ENCODE measurements around the gene CCDC78. TPM values are rescaled to one million over a fixed set of nuclear protein-coding genes. Genes with fewer than 3 reads are reported as not detected.
"Not testable (repeated sequence)": the region's sequence is repeated elsewhere in the genome, so short reads cannot be mapped to it uniquely, and the experiment has no call there.

Gene CCDC78
- total and polyA plus RNA-seq, 5 donors from 2014 or later = 0.37 to 2.5 (median 0.45) TPM

DNA sequence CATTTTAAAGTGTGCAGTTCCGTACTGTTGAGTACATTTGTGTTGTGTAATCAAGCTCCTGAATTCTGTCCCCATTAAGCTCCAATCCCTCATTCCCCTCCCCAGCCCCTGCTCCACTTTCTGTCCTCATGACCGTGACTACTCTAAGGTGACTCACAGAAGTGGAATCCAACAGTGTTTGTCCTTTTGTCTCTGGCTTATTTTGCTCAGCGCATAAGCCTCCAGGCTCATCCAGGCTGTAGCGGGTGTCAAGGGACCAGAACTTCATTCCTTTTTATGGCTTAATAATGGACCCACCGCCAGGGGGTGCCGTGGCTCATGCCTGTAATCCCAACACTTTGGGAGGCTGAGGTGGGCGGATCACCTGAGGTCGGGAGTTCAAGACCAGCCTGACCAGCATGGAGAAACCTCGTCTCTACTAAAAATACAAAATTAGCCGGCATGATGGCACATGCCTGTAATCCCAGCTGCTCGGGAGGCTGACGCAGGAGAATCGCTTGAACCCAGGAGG is 13.4 kb downstream of the CCDC78 start:
- not testable (repeated sequence) for H3K9me3 ChIP-seq (ENCODE audit: control insufficient read depth in 2 of 2, low read length in 2 of 2); H3K27me3 ChIP-seq (ENCODE audit: control insufficient read depth, insufficient read depth, low read length); H3K36me3 ChIP-seq (ENCODE audit: control insufficient read depth, insufficient read depth, low read length); H3K4me3 ChIP-seq (ENCODE audit: low read depth, low read length); H3K27ac ChIP-seq (ENCODE audit: insufficient read depth, low read length, poor library complexity, severe bottlenecking); ATAC-seq (ENCODE audit: low read depth in 2 of 2); H3K36me3 Mint-ChIP-seq; H3K9me3 Mint-ChIP-seq
- Mint-ChIP-seq H3K27ac (peak overlapping the region in 1 of 3 donors; percentile 32), H3K4me1 (peaks cover 0 to 14% (median 2%) of the 10 kb centered on the region in 4 donors), H3K27me3 (peaks cover 32% of the 10 kb centered on the region), H3K4me3 (peak overlapping the region in 3 of 4 donors; percentile 36 to 47 (median 45))
- DNase-seq = peak in 1 of 3 donors; percentile 61
- peaks cover 18% of the 10 kb centered on the region for H3K4me1 ChIP-seq (ENCODE audit: control insufficient read depth, insufficient read depth, low read length, poor library complexity, severe bottlenecking)

DNA sequence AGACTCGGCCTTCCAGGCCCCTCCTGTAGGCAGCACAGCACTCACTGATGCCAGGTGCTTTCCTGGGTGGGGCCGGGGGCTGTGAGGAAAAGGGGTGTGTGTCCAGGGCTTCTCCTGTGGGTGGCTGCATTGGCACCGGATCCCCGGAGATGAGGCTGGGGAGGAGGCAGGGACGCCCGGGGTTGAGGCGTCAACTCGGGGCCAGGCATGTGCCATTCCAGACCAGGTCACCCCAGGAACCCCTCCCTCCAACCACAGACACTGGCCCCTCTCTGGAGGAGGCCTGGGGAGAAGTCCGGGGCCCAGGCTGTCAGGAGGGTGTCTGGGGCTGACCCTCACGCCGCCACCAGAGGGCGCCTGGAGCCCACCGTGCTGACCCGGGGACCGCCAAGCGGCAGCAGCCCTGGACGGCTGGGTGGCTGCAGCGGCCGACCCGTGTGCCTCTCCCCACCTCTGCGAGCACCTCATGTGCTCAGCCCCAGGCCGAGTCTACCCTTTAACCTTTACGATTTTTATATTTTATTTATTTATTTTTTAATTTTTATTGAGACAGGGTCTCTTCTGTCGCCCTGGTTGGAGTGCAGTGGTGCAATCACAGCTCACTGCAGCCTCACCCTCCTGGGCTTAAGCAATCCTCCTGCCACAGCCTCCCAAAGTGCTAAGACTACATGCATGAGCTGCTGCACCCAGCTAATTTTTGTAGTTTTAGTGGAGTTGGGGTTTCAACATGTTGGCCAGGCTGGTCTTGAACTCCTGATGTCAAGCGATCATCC is 14.5 kb downstream of the CCDC78 start:
- ATAC-seq (ENCODE audit: low read depth in 2 of 2) (peak; percentile 51 to 54), DNase-seq (peak; percentile 69 to 76 (median 70))
- H3K36me3 Mint-ChIP-seq = no peaks in the 10 kb centered on the region
- no peak overlapping the region for H3K27ac Mint-ChIP-seq
- Histone ChIP-seq H3K4me3 (ENCODE audit: low read depth, low read length) (no peak overlapping the region), H3K9me3 (ENCODE audit: control insufficient read depth in 2 of 2, low read length in 2 of 2) (no peaks in the 10 kb centered on the region), H3K27ac (ENCODE audit: insufficient read depth, low read length, poor library complexity, severe bottlenecking) (no peak overlapping the region), H3K27me3 (ENCODE audit: control insufficient read depth, insufficient read depth, low read length) (peaks cover 7% of the 10 kb centered on the region), H3K36me3 (ENCODE audit: control insufficient read depth, insufficient read depth, low read length) (no peaks in the 10 kb centered on the region), H3K4me1 (ENCODE audit: control insufficient read depth, insufficient read depth, low read length, poor library complexity, severe bottlenecking) (peaks cover 18% of the 10 kb centered on the region)
- H3K4me3 Mint-ChIP-seq = no peak overlapping the region
- peaks cover 41% of the 10 kb centered on the region for H3K27me3 Mint-ChIP-seq
- no peaks in the 10 kb centered on the region for H3K9me3 Mint-ChIP-seq
- peaks cover 0 to 16% (median 2%) of the 10 kb centered on the region in 4 donors for H3K4me1 Mint-ChIP-seq

DNA sequence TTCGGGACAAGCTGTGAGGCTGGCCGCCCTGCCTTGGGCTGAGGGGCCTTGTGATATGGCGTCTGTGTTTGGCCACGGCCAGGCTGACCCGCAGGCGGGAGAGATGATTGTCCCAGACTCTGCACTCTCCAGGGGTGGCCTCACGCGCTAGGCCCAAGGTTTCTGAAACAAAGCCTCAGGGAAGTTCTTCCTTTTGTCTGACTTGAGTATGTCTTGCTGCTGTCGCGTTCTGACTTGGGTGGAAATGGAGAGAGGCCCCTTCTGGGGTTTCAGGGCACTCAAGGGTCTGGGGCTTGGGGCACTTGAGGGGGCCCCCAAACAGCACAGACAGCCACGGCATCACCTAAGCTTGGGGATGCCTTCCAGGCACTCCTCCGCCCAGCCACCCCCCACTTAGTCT is 15.2 kb downstream of the CCDC78 start:
- H3K27me3 ChIP-seq (ENCODE audit: control insufficient read depth, insufficient read depth, low read length) = peaks cover 7% of the 10 kb centered on the region
- H3K27ac ChIP-seq (ENCODE audit: insufficient read depth, low read length, poor library complexity, severe bottlenecking) = no peak overlapping the region
- DNase-seq (no peak), ATAC-seq (ENCODE audit: low read depth in 2 of 2) (no peak)
- no peak overlapping the region for H3K27ac Mint-ChIP-seq
- peaks cover 0 to 16% (median 2%) of the 10 kb centered on the region in 4 donors for H3K4me1 Mint-ChIP-seq
- no peak overlapping the region for H3K4me3 Mint-ChIP-seq
- H3K36me3 ChIP-seq (ENCODE audit: control insufficient read depth, insufficient read depth, low read length) = no peaks in the 10 kb centered on the region
- peaks cover 42% of the 10 kb centered on the region for H3K27me3 Mint-ChIP-seq
- no peaks in the 10 kb centered on the region for H3K9me3 Mint-ChIP-seq
- H3K4me1 ChIP-seq (ENCODE audit: control insufficient read depth, insufficient read depth, low read length, poor library complexity, severe bottlenecking) = peaks cover 24% of the 10 kb centered on the region
- H3K36me3 Mint-ChIP-seq = no peaks in the 10 kb centered on the region
- H3K4me3 ChIP-seq (ENCODE audit: low read depth, low read length) = no peak overlapping the region
- H3K9me3 ChIP-seq (ENCODE audit: control insufficient read depth in 2 of 2, low read length in 2 of 2) = no peaks in the 10 kb centered on the region

DNA sequence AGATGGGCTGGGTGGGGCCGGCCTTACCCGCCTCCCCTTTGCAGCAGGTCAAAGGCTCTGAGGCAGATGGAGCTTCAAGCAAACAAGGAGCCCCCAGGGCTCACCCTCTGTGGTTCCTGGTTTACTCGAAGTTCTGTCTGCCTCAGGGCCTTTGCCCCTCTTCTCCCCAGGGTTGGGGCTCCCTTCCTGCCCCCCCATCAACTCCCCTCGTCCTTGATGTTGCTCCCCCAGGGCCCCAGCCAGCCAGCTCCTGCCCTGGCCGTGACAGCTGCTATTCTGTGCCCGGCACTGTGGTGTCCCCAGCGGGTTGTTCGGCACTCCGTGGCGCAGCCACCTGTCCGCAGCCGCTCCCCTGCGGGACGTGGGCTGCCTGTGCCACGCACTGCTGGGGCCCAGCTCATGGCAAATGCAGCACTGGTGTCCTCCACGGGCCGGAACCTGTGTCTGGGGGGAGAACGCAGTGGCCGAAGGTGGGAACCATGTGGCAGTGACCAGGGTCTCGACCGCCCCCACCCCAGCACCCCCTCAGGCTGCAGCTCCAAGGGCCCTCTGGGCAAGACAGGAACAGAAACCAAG is 15.7 kb downstream of the CCDC78 start:
- DNase-seq = no peak
- H3K9me3 ChIP-seq (ENCODE audit: control insufficient read depth in 2 of 2, low read length in 2 of 2) = no peaks in the 10 kb centered on the region
- peaks cover 7% of the 10 kb centered on the region for H3K27me3 ChIP-seq (ENCODE audit: control insufficient read depth, insufficient read depth, low read length)
- Mint-ChIP-seq H3K9me3 (no peaks in the 10 kb centered on the region), H3K27me3 (peaks cover 42% of the 10 kb centered on the region), H3K4me1 (peaks cover 0 to 13% (median 2%) of the 10 kb centered on the region in 4 donors), H3K27ac (no peak overlapping the region), H3K4me3 (no peak overlapping the region), H3K36me3 (no peaks in the 10 kb centered on the region)
- no peak overlapping the region for H3K4me3 ChIP-seq (ENCODE audit: low read depth, low read length)
- no peak overlapping the region for H3K27ac ChIP-seq (ENCODE audit: insufficient read depth, low read length, poor library complexity, severe bottlenecking)
- H3K36me3 ChIP-seq (ENCODE audit: control insufficient read depth, insufficient read depth, low read length) = no peaks in the 10 kb centered on the region
- H3K4me1 ChIP-seq (ENCODE audit: control insufficient read depth, insufficient read depth, low read length, poor library complexity, severe bottlenecking) = peaks cover 21% of the 10 kb centered on the region
- no peak for ATAC-seq (ENCODE audit: low read depth in 2 of 2)

DNA sequence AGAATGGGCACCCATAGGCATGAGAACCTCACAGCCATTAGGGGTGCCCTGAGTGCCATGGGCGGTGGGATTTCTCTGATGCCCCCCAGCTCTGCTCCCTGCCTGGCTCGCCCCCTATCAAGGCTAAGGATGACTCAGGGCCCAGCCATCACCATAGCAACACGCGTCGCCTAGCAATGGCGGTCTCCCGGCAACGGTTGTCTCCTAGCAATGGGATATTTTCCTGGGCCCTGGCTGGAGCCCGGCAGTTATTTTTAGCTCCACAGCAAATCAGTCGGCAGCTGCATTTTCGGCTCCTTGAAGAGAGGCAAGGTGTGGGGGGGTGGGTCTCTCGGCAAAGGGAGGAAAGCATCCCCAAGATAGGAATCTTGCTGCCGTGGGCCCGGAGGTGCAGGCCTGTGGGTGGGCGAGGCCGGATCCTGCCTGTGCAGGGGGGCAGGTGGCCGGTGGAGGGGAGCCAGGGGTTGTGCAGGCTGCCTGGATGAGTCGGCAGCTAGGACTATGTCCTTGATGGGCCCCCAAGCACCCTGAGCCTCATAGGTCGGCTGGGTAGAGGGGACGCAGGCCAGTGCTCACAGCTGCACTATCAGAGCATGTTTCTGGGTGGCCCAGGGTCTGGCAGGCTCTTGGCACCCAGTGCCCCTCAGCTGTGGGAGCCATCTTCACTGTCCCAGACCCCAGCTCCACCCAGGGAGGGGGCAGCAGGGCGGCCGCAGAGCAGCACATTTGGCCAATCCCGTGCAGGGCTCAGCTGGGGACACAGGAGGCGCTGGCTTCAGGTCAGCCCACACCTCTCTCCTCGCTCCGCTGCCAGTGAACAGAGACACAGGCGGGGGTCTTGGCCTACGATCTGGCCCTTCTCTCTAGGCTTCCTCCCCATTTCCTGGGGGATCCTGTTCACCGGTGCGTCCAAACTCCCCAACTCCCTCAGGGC is 16.4 kb downstream of the CCDC78 start:
- Histone ChIP-seq H3K27ac (ENCODE audit: insufficient read depth, low read length, poor library complexity, severe bottlenecking) (no peak overlapping the region), H3K9me3 (ENCODE audit: control insufficient read depth in 2 of 2, low read length in 2 of 2) (no peaks in the 10 kb centered on the region), H3K4me3 (ENCODE audit: low read depth, low read length) (no peak overlapping the region), H3K4me1 (ENCODE audit: control insufficient read depth, insufficient read depth, low read length, poor library complexity, severe bottlenecking) (peaks cover 16% of the 10 kb centered on the region), H3K36me3 (ENCODE audit: control insufficient read depth, insufficient read depth, low read length) (no peaks in the 10 kb centered on the region), H3K27me3 (ENCODE audit: control insufficient read depth, insufficient read depth, low read length) (peaks cover 7% of the 10 kb centered on the region)
- Mint-ChIP-seq H3K27me3 (peaks cover 42% of the 10 kb centered on the region), H3K4me1 (peaks cover 0 to 13% (median 2%) of the 10 kb centered on the region in 4 donors), H3K27ac (no peak overlapping the region), H3K9me3 (no peaks in the 10 kb centered on the region), H3K36me3 (no peaks in the 10 kb centered on the region), H3K4me3 (no peak overlapping the region)
- no peak for DNase-seq
- no peak for ATAC-seq (ENCODE audit: low read depth in 2 of 2)

- no peaks in the 10 kb centered on the region for H3K9me3 ChIP-seq (ENCODE audit: control insufficient read depth in 2 of 2, low read length in 2 of 2)
- peaks cover 48% of the 10 kb centered on the region for H3K27me3 Mint-ChIP-seq
- no peaks in the 10 kb centered on the region for H3K9me3 Mint-ChIP-seq
- DNase-seq = no peak
- H3K27me3 ChIP-seq (ENCODE audit: control insufficient read depth, insufficient read depth, low read length) = peaks cover 7% of the 10 kb centered on the region
- H3K36me3 ChIP-seq (ENCODE audit: control insufficient read depth, insufficient read depth, low read length) = no peaks in the 10 kb centered on the region
- peaks cover 0 to 10% (median 2%) of the 10 kb centered on the region in 4 donors for H3K4me1 Mint-ChIP-seq
- no peak overlapping the region for H3K4me3 Mint-ChIP-seq
- no peak overlapping the region for H3K27ac ChIP-seq (ENCODE audit: insufficient read depth, low read length, poor library complexity, severe bottlenecking)
- ATAC-seq (ENCODE audit: low read depth in 2 of 2) = no peak
- no peak overlapping the region for H3K4me3 ChIP-seq (ENCODE audit: low read depth, low read length)
- no peak overlapping the region for H3K27ac Mint-ChIP-seq
- peaks cover 9% of the 10 kb centered on the region for H3K4me1 ChIP-seq (ENCODE audit: control insufficient read depth, insufficient read depth, low read length, poor library complexity, severe bottlenecking)
- no peaks in the 10 kb centered on the region for H3K36me3 Mint-ChIP-seq
These were observed 17.3 kb downstream of the CCDC78 start for GRCh38 chr16:708959-709358.

- no peak for DNase-seq
- peaks cover 9% of the 10 kb centered on the region for H3K4me1 ChIP-seq (ENCODE audit: control insufficient read depth, insufficient read depth, low read length, poor library complexity, severe bottlenecking)
- ATAC-seq (ENCODE audit: low read depth in 2 of 2) = no peak
- H3K27ac ChIP-seq (ENCODE audit: insufficient read depth, low read length, poor library complexity, severe bottlenecking) = no peak overlapping the region
- H3K9me3 ChIP-seq (ENCODE audit: control insufficient read depth in 2 of 2, low read length in 2 of 2) = no peaks in the 10 kb centered on the region
- no peaks in the 10 kb centered on the region for H3K9me3 Mint-ChIP-seq
- H3K27me3 ChIP-seq (ENCODE audit: control insufficient read depth, insufficient read depth, low read length) = peaks cover 7% of the 10 kb centered on the region
- no peaks in the 10 kb centered on the region for H3K36me3 ChIP-seq (ENCODE audit: control insufficient read depth, insufficient read depth, low read length)
- no peak overlapping the region for H3K27ac Mint-ChIP-seq
- no peak overlapping the region for H3K4me3 Mint-ChIP-seq
- no peak overlapping the region for H3K4me3 ChIP-seq (ENCODE audit: low read depth, low read length)
- peaks cover 0 to 7% (median 2%) of the 10 kb centered on the region in 4 donors for H3K4me1 Mint-ChIP-seq
- H3K36me3 Mint-ChIP-seq = no peaks in the 10 kb centered on the region
- H3K27me3 Mint-ChIP-seq = peaks cover 51% of the 10 kb centered on the region
These were observed 18.2 kb downstream of the CCDC78 start for GRCh38 chr16:708019-708418.

Data from CD4-positive, CD25-positive, alpha-beta regulatory T cell (primary cell).